Fibroblast of mammary gland (primary cell): ENCODE results near the gene LPXN.

Experiments used
- DNase-seq: peaks from one replicate; pipeline ENCODE4 v3.0.0-alpha.2; 2010; ENCODE audit warnings: low read depth
- H3K4me3 ChIP-seq: 2 replicates; pipeline ENCODE4 v1.5.1; 2011; ENCODE audit warnings: low read depth, mild to moderate bottlenecking, low read length, moderate library complexity; ENCODE audit not compliant: control insufficient read depth
- CTCF ChIP-seq: conservative IDR thresholded peaks from 2 replicates; pipeline ENCODE4 v1.5.1; 2011; ENCODE audit warnings: low read depth, low read length, inconsistent platforms; ENCODE audit not compliant: control insufficient read depth, insufficient read depth

LPXN gene

GRCh38 chr11:58615559-58615958 is 39.9 kb upstream of the LPXN start:
- no peak for DNase-seq
- no peak for TF ChIP-seq CTCF
- no peak overlapping the region for H3K4me3 ChIP-seq

- no peak for DNase-seq
- H3K4me3 ChIP-seq: no peak overlapping the region
- TF ChIP-seq CTCF: no peak
Measured at GRCh38 chr11:58613228-58613627, 37.6 kb upstream of the LPXN start.

- TF ChIP-seq CTCF: no peak
- DNase-seq: no peak
- H3K4me3 ChIP-seq: no peak overlapping the region
Measured at GRCh38 chr11:58609723-58610122, 34.1 kb upstream of the LPXN start.

GRCh38 chr11:58608331-58608730 is 32.7 kb upstream of the LPXN start:
- no peak overlapping the region for H3K4me3 ChIP-seq
- no peak for DNase-seq
- TF ChIP-seq CTCF: no peak

- DNase-seq: no peak
- no peak for TF ChIP-seq CTCF
- H3K4me3 ChIP-seq: no peak overlapping the region
Measured at GRCh38 chr11:58606930-58607714, 31.5 kb upstream of the LPXN start.

- DNase-seq: no peak
- H3K4me3 ChIP-seq: no peak overlapping the region
- no peak for TF ChIP-seq CTCF
Measured at GRCh38 chr11:58600510-58600909, 24.9 kb upstream of the LPXN start.
